DND-41 (cell line): Measurements from ENCODE around the gene ZBTB18.

Experiments used
- ATAC-seq: fragments of 200-7000 bp; cut with Tn5 transposase; 3 replicates; pipeline ENCODE4 v1.9.1; 2021; ENCODE audit warnings: low read depth; ENCODE audit not compliant: insufficient read depth
- DNase-seq: peaks from one replicate; pipeline ENCODE4 v3.0.0-alpha.2; 2020
- H2AFZ ChIP-seq: 2 replicates; pipeline ENCODE4 v1.6.0; 2012; ENCODE audit warnings: low read depth, low read length
- H3K27ac ChIP-seq: 2 replicates; pipeline ENCODE4 v1.5.1; 2012; ENCODE audit warnings: low read length, inconsistent platforms
- H3K27me3 ChIP-seq: fragments of 200-600 bp; sonication (generic); 2 replicates; pipeline ENCODE4 v1.6.0; 2012; ENCODE audit warnings: low read length, mild to moderate bottlenecking, inconsistent platforms; ENCODE audit not compliant: insufficient read depth, poor library complexity
- H3K36me3 ChIP-seq: 2 replicates; pipeline ENCODE4 v1.5.1; 2012; ENCODE audit warnings: low read length, inconsistent platforms; ENCODE audit not compliant: insufficient read depth
- H3K4me1 ChIP-seq: 2 replicates; pipeline ENCODE4 v1.5.1; 2012; ENCODE audit warnings: mild to moderate bottlenecking, low read length; ENCODE audit not compliant: insufficient read depth
- H3K4me2 ChIP-seq: 2 replicates; pipeline ENCODE4 v1.6.0; 2012; ENCODE audit warnings: mild to moderate bottlenecking, moderate library complexity, low read length, inconsistent platforms; ENCODE audit not compliant: insufficient read depth
- H3K4me3 ChIP-seq, 2 experiments: fragments of 200-600 bp in 1 of 2; shearing (Covaris generic) in 1 of 2; 2 replicates each; pipeline ENCODE4 v1.5.1; 2012 to 2016; ENCODE audit warnings: inconsistent platforms in 2 of 2, low read length in 2 of 2, mild to moderate bottlenecking in 2 of 2, low read depth in 1 of 2, moderate library complexity in 1 of 2
- H3K79me2 ChIP-seq: 2 replicates; pipeline ENCODE4 v1.6.0; 2012; ENCODE audit warnings: low read length, inconsistent platforms; ENCODE audit not compliant: insufficient read depth
- H3K9ac ChIP-seq: 2 replicates; pipeline ENCODE4 v1.6.0; 2012; ENCODE audit warnings: low read depth, mild to moderate bottlenecking, inconsistent platforms, low read length, moderate library complexity
- H3K9me3 ChIP-seq: 2 replicates; pipeline ENCODE4 v1.5.1; 2012; ENCODE audit warnings: low read length, moderate library complexity, mild to moderate bottlenecking, inconsistent platforms; ENCODE audit not compliant: insufficient read depth, severe bottlenecking
- H4K20me1 ChIP-seq: 2 replicates; pipeline ENCODE4 v1.6.0; 2012; ENCODE audit warnings: low read length; ENCODE audit not compliant: insufficient read depth
- CTCF ChIP-seq: IDR thresholded peaks from 2 replicates; pipeline ENCODE4 v1.5.1; 2012; ENCODE audit warnings: borderline replicate concordance, low read length, moderate library complexity, mild to moderate bottlenecking; ENCODE audit not compliant: poor library complexity, severe bottlenecking; ENCODE audit errors: extremely low read depth
- EZH2 ChIP-seq: IDR thresholded peaks from 3 replicates; pipeline ENCODE4 v1.6.1; 2012; ENCODE audit warnings: borderline replicate concordance, low read depth, mild to moderate bottlenecking, moderate library complexity, low read length, inconsistent platforms; ENCODE audit not compliant: severe bottlenecking

Gene ZBTB18

GRCh38 chr1:244067893-244068292 lies 16.8 kb downstream of the ZBTB18 start:
- ATAC-seq = no peak
- Histone ChIP-seq H4K20me1 (no peaks in the 10 kb centered on the region), H3K4me1 (no peaks in the 10 kb centered on the region), H3K4me2 (no peak overlapping the region), H3K4me3 (no peak overlapping the region), H3K9ac (no peak overlapping the region), H3K27ac (no peak overlapping the region), H3K27me3 (no peaks in the 10 kb centered on the region), H3K79me2 (no peaks in the 10 kb centered on the region), H2AFZ (no peak overlapping the region), H3K9me3 (no peaks in the 10 kb centered on the region), H3K36me3 (no peaks in the 10 kb centered on the region)
- no peak for TF ChIP-seq EZH2
- no peak for TF ChIP-seq CTCF
- no peak for DNase-seq

GRCh38 chr1:244068567-244068966 lies 17.5 kb downstream of the ZBTB18 start:
- Histone ChIP-seq H3K27ac (no peak overlapping the region), H2AFZ (no peak overlapping the region), H3K4me2 (no peak overlapping the region), H3K4me1 (no peaks in the 10 kb centered on the region), H3K79me2 (no peaks in the 10 kb centered on the region), H3K9ac (no peak overlapping the region), H3K9me3 (no peaks in the 10 kb centered on the region), H3K27me3 (no peaks in the 10 kb centered on the region), H3K36me3 (no peaks in the 10 kb centered on the region), H3K4me3 (no peak overlapping the region), H4K20me1 (no peaks in the 10 kb centered on the region)
- DNase-seq (peak; percentile 19), ATAC-seq (peak; percentile 52)
- no peak for TF ChIP-seq EZH2
- no peak for TF ChIP-seq CTCF

GRCh38 chr1:244069326-244069898 lies 18.3 kb downstream of the ZBTB18 start:
- Histone ChIP-seq H3K9me3 (no peaks in the 10 kb centered on the region), H3K79me2 (no peaks in the 10 kb centered on the region)
- TF ChIP-seq CTCF (no peak), EZH2 (no peak)

More at GRCh38 chr1:244069326-244069898, 18.3 kb downstream of the ZBTB18 start:
- H3K27ac ChIP-seq = no peak overlapping the region
- H4K20me1 ChIP-seq = no peaks in the 10 kb centered on the region
- DNase-seq = no peak
- no peak overlapping the region for H3K4me2 ChIP-seq
- H3K4me1 ChIP-seq = no peaks in the 10 kb centered on the region
- no peak for ATAC-seq
- H3K4me3 ChIP-seq = no peak overlapping the region
- no peaks in the 10 kb centered on the region for H3K36me3 ChIP-seq
- H3K9ac ChIP-seq = no peak overlapping the region
- H3K27me3 ChIP-seq = no peaks in the 10 kb centered on the region
- no peak overlapping the region for H2AFZ ChIP-seq
